K562 treated with DMSO at 1 percent for 24 hours (cell line): ENCODE measurements around the gene ITIH5. TPM values are rescaled to one million over a fixed set of nuclear protein-coding genes. Genes with fewer than 3 reads are reported as not detected.

Experiments used
- total RNA-seq: library from RNA; unstranded; fragments of 300-600 nt; gene quantifications from 2 replicates; pipeline ENCODE4 v1.2.3, GENCODE V29; 2022; ENCODE audit warnings: low read depth; ENCODE audit not compliant: insufficient read depth

ITIH5 gene
- 10.6 and 14.3 TPM in 2 replicates for total RNA-seq

GRCh38 chr10:7666253-7667023 lies at the start of gene ITIH5:
Gene ITIH5, minus strand, starts transcription at chr10:7666966. Its CDS starts 74 bp downstream, at chr10:7666892.

GRCh38 chr10:7703140-7703539 lies 36.4 kb upstream of the ITIH5 start, which contains the start of gene ITIH2:
Gene ITIH2, plus strand, starts transcription at chr10:7703316. Its CDS starts 119 bp downstream, at chr10:7703435.

Other genes starting within 250 kb of the ITIH5 start
- not detected in 2 replicates for gene ITIH2, start 36.4 kb upstream of the ITIH5 start, total RNA-seq
- gene KIN, start 121.0 kb upstream of the ITIH5 start, total RNA-seq: 1.9 and 5.3 TPM in 2 replicates
- gene ATP5F1C, start 121.2 kb upstream of the ITIH5 start, total RNA-seq: 284 and 327 TPM in 2 replicates
- gene TAF3, start 151.5 kb upstream of the ITIH5 start, total RNA-seq: 10.3 and 11.2 TPM in 2 replicates